K562 (cell line): Measurements from ENCODE around the gene GALNT9. TPM values are rescaled to one million over a fixed set of nuclear protein-coding genes. Genes with fewer than 3 reads are reported as not detected.

ENCODE experiments used
- CUX1 ChIP-seq: fragments of 200-800 bp; sonication (Bioruptor generic); IDR thresholded peaks from 2 replicates; pipeline ENCODE4 v1.6.1; 2016; ENCODE audit warnings: missing genetic modification characterization, missing compliant biosample characterization
- DACH1 ChIP-seq: fragments of 450-650 bp; IDR thresholded peaks from 2 replicates; pipeline ENCODE4 v1.6.1; 2018; ENCODE audit not compliant: partially characterized antibody
- MIER1 ChIP-seq: fragments of 450-650 bp; IDR thresholded peaks from 2 replicates; pipeline ENCODE4 v1.6.1; 2016; ENCODE audit warnings: antibody characterized with exemption, mild to moderate bottlenecking, low read depth
- NFIX ChIP-seq: fragments of 250-450 bp; sonication (Bioruptor Pico); IDR thresholded peaks from 2 replicates; pipeline ENCODE4 v1.4.0; 2020; ENCODE audit warnings: low read depth, mild to moderate bottlenecking, moderate library complexity
- PCBP1 ChIP-seq: fragments of 200-400 bp; formaldehyde crosslinking; IDR thresholded peaks from 2 replicates; pipeline ENCODE4 v1.6.1; 2018; ENCODE audit warnings: mild to moderate bottlenecking, low read depth, low read length; ENCODE audit not compliant: poor library complexity, severe bottlenecking
- PREB ChIP-seq: sonication (generic); formaldehyde crosslinking; IDR thresholded peaks from 2 replicates; pipeline ENCODE4 v1.8.1; 2023; ENCODE audit warnings: mild to moderate bottlenecking, missing genetic modification reagents
- PTRF ChIP-seq: fragments of 450-650 bp; IDR thresholded peaks from 2 replicates; pipeline ENCODE4 v1.6.1; 2016; ENCODE audit warnings: mild to moderate bottlenecking, missing genetic modification characterization, missing compliant biosample characterization
- PTTG1 ChIP-seq: fragments of 450-650 bp; IDR thresholded peaks from 2 replicates; pipeline ENCODE4 v1.6.1; 2016; ENCODE audit warnings: low read depth, mild to moderate bottlenecking, missing genetic modification characterization, missing compliant biosample characterization
- RUNX1 ChIP-seq: sonication (generic); IDR thresholded peaks from 2 replicates; pipeline ENCODE4 v1.6.1; 2016; ENCODE audit warnings: antibody characterized with exemption, low read depth
- THRAP3 ChIP-seq: fragments of 450-650 bp; IDR thresholded peaks from 2 replicates; pipeline ENCODE4 v1.6.1; 2016; ENCODE audit warnings: mild to moderate bottlenecking, inconsistent platforms, borderline replicate concordance
- ZNF407 ChIP-seq: fragments of 450-650 bp; IDR thresholded peaks from 2 replicates; pipeline ENCODE4 v1.6.1; 2016; ENCODE audit warnings: low read depth
- polyA plus RNA-seq, 8 experiments: library from polyadenylated mRNA; depleted of rRNA in 4 of 8; stranded (reverse) in 5 of 8; unstranded in 3 of 8; fragments of >200 nt; fragmentation: Nextera tagmentation in 2 of 8; fragmentation: Illumina TruSeq in 1 of 8; extraction: Ambion mirVana in 2 of 8; extraction: Trizol in 1 of 8; gene quantifications; 2 replicates each; pipeline versions ENCODE4 v1.2.1 to v1.2.3, GENCODE V29; 2011 to 2014; ENCODE audit warnings: inconsistent platforms in 1 of 8, missing spikeins in 1 of 8
- total RNA-seq, 7 experiments: library from RNA; depleted of rRNA in 6 of 7; stranded (reverse); fragments of >200 nt in 6 of 7; fragmentation: Illumina TruSeq in 2 of 7; extraction: Trizol in 2 of 7; gene quantifications; 2 replicates each; pipeline versions ENCODE4 v1.2.1 to v1.2.3, GENCODE V29; 2011 to 2021; ENCODE audit warnings: low replicate concordance in 1 of 7

GALNT9 gene
- total and polyA plus RNA-seq, 9 of the 15 experiments (the other 6 are each of a cell fraction or from before 2014, with no cell fraction given): not detected

- TF ChIP-seq ZNF407 (no peak), NFIX (CRISPR knock-in tag) (no peak), DACH1 (no peak), RUNX1 (no peak), MIER1 (no peak), PCBP1 (no peak), PREB (CRISPR knock-in tag) (no peak), PTRF (tag) (no peak), THRAP3 (no peak), CUX1 (no peak), PTTG1 (tag) (no peak)
These were observed 47.1 kb downstream of the GALNT9 start (continued) for GRCh38 chr12:132282031-132282949.
